ENCODE results near the gene CHCHD3. TPM values are rescaled to one million over a fixed set of nuclear protein-coding genes. Genes with fewer than 3 reads are reported as not detected.

The CHCHD3 gene
- total and polyA plus RNA-seq, 2 donors (not counting 1 experiment from before 2014, with no cell fraction given), result 80.8 to 94.0 TPM

DNA sequence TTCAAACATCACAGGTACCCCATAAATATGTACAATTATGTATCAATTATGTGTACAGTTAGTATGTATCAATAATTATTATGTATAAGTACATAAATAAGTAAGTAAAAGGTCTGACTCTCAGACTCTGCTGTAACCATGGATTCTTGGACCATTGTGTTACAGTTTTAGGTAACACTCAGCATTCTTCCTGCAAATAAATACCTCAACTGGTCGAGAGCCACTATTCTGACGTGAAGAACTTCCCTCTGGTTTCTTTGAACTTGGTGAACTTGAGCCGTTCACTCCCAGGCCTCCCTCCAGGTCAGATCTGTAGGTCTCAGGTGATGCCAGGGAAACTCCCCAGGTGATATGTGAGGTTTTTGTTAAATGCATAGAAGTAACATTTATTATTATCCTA is 313.8 kb downstream of the CHCHD3 start:
- Histone ChIP-seq H3K4me3 (replicated peaks in 1 of 4; ENCODE audit: control extremely low read depth in 1 of 4, insufficient read depth in 1 of 4, low read depth in 3 of 4, low read length in 4 of 4) (no peak overlapping the region), H3K27me3 (ENCODE audit: control insufficient read depth, insufficient read depth, low read length) (peaks cover 12% of the 10 kb centered on the region), H3K79me2 (ENCODE audit: control insufficient read depth, insufficient read depth, low read length) (no peaks in the 10 kb centered on the region), H2AFZ (ENCODE audit: low read length) (no peak overlapping the region), H3K9ac (ENCODE audit: insufficient read depth, low read length) (no peak overlapping the region), H3K4me1 (ENCODE audit: control insufficient read depth, extremely low read depth, insufficient read depth, low read length) (peaks cover under 1% of the 10 kb centered on the region), H3K4me2 (ENCODE audit: extremely low read depth, insufficient read depth, low read length) (no peak overlapping the region), H3K9me3 (ENCODE audit: control insufficient read depth, insufficient read depth, low read depth, low read length) (no peaks in the 10 kb centered on the region), H3K36me3 (ENCODE audit: control insufficient read depth, insufficient read depth, low read length) (no peaks in the 10 kb centered on the region), H4K20me1 (ENCODE audit: control insufficient read depth, extremely low read depth, insufficient read depth, low read length) (no peaks in the 10 kb centered on the region), H3K27ac (ENCODE audit: insufficient read depth, low read length) (no peak overlapping the region)
- TF ChIP-seq, protein P1, sequence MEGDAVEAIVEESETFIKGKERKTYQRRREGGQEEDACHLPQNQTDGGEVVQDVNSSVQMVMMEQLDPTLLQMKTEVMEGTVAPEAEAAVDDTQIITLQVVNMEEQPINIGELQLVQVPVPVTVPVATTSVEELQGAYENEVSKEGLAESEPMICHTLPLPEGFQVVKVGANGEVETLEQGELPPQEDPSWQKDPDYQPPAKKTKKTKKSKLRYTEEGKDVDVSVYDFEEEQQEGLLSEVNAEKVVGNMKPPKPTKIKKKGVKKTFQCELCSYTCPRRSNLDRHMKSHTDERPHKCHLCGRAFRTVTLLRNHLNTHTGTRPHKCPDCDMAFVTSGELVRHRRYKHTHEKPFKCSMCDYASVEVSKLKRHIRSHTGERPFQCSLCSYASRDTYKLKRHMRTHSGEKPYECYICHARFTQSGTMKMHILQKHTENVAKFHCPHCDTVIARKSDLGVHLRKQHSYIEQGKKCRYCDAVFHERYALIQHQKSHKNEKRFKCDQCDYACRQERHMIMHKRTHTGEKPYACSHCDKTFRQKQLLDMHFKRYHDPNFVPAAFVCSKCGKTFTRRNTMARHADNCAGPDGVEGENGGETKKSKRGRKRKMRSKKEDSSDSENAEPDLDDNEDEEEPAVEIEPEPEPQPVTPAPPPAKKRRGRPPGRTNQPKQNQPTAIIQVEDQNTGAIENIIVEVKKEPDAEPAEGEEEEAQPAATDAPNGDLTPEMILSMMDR (conservative IDR thresholded peaks at IDR 0.05 in 1 of 2, IDR thresholded peaks at IDR 0.05 in 1 of 2; ENCODE audit: low read depth in 1 of 2, low read length in 2 of 2), result no peak
- no peak for TF ChIP-seq EZH2 (IDR thresholded peaks at IDR 0.05; ENCODE audit: low read length, missing control alignments)
- DNase-seq (ENCODE audit: low read depth in 2 of 2), result no peak

DNA sequence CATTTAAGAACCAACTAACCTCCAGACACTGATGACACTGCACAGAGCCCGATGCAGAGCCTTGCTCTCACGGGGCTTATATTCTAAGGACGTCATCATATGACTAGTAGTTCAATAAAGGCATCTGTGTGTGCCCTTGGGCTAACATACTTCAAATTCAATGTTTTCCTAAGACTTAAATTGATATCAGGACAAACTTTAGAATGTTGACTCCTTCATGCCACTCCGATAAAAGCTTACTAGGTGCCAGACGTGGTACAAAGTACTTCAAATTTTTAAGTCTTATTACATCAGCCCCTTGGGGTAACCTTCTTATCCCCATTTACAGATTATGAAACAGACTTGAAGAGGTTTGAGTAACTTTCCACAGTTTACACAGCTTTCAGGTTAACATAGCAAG is 314.5 kb downstream of the CHCHD3 start:
- TF ChIP-seq, protein P1 (conservative IDR thresholded peaks at IDR 0.05 in 1 of 2, IDR thresholded peaks at IDR 0.05 in 1 of 2; ENCODE audit: low read depth in 1 of 2, low read length in 2 of 2), result no peak
- no peak overlapping the region for H3K4me2 ChIP-seq (ENCODE audit: extremely low read depth, insufficient read depth, low read length)
- H3K27ac ChIP-seq (ENCODE audit: insufficient read depth, low read length), result no peak overlapping the region
- H2AFZ ChIP-seq (ENCODE audit: low read length), result no peak overlapping the region
- no peaks in the 10 kb centered on the region for H3K4me1 ChIP-seq (ENCODE audit: control insufficient read depth, extremely low read depth, insufficient read depth, low read length)
- DNase-seq (ENCODE audit: low read depth in 2 of 2), result no peak
- no peaks in the 10 kb centered on the region for H4K20me1 ChIP-seq (ENCODE audit: control insufficient read depth, extremely low read depth, insufficient read depth, low read length)
- H3K9ac ChIP-seq (ENCODE audit: insufficient read depth, low read length), result no peak overlapping the region
- H3K79me2 ChIP-seq (ENCODE audit: control insufficient read depth, insufficient read depth, low read length), result no peaks in the 10 kb centered on the region
- H3K36me3 ChIP-seq (ENCODE audit: control insufficient read depth, insufficient read depth, low read length), result no peaks in the 10 kb centered on the region
- peaks cover 12% of the 10 kb centered on the region for H3K27me3 ChIP-seq (ENCODE audit: control insufficient read depth, insufficient read depth, low read length)
- H3K9me3 ChIP-seq (ENCODE audit: control insufficient read depth, insufficient read depth, low read depth, low read length), result no peaks in the 10 kb centered on the region
- H3K4me3 ChIP-seq (replicated peaks in 1 of 4; ENCODE audit: control extremely low read depth in 1 of 4, insufficient read depth in 1 of 4, low read depth in 3 of 4, low read length in 4 of 4), result no peak overlapping the region

DNA sequence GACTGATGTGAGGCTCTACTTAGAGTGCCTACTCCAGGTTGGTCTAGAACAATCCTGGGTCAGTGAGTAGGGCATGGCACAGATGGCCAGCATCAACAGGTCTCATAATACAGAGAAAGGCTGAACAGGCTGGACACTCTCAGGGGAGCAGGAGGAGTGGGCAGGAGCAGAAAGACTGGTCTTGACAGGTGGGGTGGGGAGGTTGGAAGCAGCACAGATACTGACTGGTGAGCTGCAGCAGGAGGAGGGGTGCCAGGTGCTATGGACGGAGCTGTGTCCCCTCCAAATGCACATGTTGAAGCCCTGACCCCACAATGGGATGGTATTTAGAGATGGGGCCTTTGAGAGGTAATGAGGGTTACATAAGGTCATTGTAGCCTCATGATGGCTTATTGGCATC is 315.2 kb downstream of the CHCHD3 start:
- Histone ChIP-seq H3K4me3 (replicated peaks in 1 of 4; ENCODE audit: control extremely low read depth in 1 of 4, insufficient read depth in 1 of 4, low read depth in 3 of 4, low read length in 4 of 4) (no peak overlapping the region), H3K27me3 (ENCODE audit: control insufficient read depth, insufficient read depth, low read length) (peaks cover 15% of the 10 kb centered on the region)
- no peak for TF ChIP-seq EZH2 (IDR thresholded peaks at IDR 0.05; ENCODE audit: low read length, missing control alignments)
- TF ChIP-seq, protein P1 (conservative IDR thresholded peaks at IDR 0.05 in 1 of 2, IDR thresholded peaks at IDR 0.05 in 1 of 2; ENCODE audit: low read depth in 1 of 2, low read length in 2 of 2), result no peak

More for the DNA sequence above, 315.2 kb downstream of the CHCHD3 start:
- H3K9me3 ChIP-seq (ENCODE audit: control insufficient read depth, insufficient read depth, low read depth, low read length), result no peaks in the 10 kb centered on the region
- H3K4me2 ChIP-seq (ENCODE audit: extremely low read depth, insufficient read depth, low read length), result no peak overlapping the region
- H3K27ac ChIP-seq (ENCODE audit: insufficient read depth, low read length), result no peak overlapping the region
- H3K36me3 ChIP-seq (ENCODE audit: control insufficient read depth, insufficient read depth, low read length), result no peaks in the 10 kb centered on the region
- H3K79me2 ChIP-seq (ENCODE audit: control insufficient read depth, insufficient read depth, low read length), result no peaks in the 10 kb centered on the region
- H3K9ac ChIP-seq (ENCODE audit: insufficient read depth, low read length), result no peak overlapping the region
- DNase-seq (ENCODE audit: low read depth in 2 of 2), result no peak
- no peaks in the 10 kb centered on the region for H4K20me1 ChIP-seq (ENCODE audit: control insufficient read depth, extremely low read depth, insufficient read depth, low read length)
- no peak overlapping the region for H2AFZ ChIP-seq (ENCODE audit: low read length)
- H3K4me1 ChIP-seq (ENCODE audit: control insufficient read depth, extremely low read depth, insufficient read depth, low read length), result no peaks in the 10 kb centered on the region
